ENCODE data around the gene NATD1. TPM values are rescaled to one million over a fixed set of nuclear protein-coding genes. Genes with fewer than 3 reads are reported as not detected.

Gene NATD1
- total and polyA plus RNA-seq, 11 donors, result 8.0 to 38.4 (median 18.7) TPM

- ATAC-seq, result no peak
- Histone ChIP-seq H3K4me1 (peaks cover 0 to 56% (median 26%) of the 10 kb centered on the region in 12 donors), H3K9me3 (no peaks in the 10 kb centered on the region), H3K4me3 (no peak overlapping the region), H3K27ac (peak overlapping the region in 5 of 12 donors; percentile 46 to 80 (median 64)), H3K36me3 (peaks cover 0 to 14% (median 0%) of the 10 kb centered on the region in 9 donors), H3K27me3 (no peaks in the 10 kb centered on the region)
- 79 to 86% (median 83%) methylated on average over 18 to 23 of the region's 23 CpGs for WGBS, 4 donors
- no peak for DNase-seq
- intact Hi-C loops (cut with DNase I), result loop anchor here in 4 of 10 donors (10.0 kb wide), 1 partner anchor 119 kb away; the partner anchor contains the start of gene DHRS7B (in 4 of the 4)
- TF ChIP-seq, protein P1, sequence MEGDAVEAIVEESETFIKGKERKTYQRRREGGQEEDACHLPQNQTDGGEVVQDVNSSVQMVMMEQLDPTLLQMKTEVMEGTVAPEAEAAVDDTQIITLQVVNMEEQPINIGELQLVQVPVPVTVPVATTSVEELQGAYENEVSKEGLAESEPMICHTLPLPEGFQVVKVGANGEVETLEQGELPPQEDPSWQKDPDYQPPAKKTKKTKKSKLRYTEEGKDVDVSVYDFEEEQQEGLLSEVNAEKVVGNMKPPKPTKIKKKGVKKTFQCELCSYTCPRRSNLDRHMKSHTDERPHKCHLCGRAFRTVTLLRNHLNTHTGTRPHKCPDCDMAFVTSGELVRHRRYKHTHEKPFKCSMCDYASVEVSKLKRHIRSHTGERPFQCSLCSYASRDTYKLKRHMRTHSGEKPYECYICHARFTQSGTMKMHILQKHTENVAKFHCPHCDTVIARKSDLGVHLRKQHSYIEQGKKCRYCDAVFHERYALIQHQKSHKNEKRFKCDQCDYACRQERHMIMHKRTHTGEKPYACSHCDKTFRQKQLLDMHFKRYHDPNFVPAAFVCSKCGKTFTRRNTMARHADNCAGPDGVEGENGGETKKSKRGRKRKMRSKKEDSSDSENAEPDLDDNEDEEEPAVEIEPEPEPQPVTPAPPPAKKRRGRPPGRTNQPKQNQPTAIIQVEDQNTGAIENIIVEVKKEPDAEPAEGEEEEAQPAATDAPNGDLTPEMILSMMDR (IDR thresholded peaks at IDR 0.05), result no peak
- TF ChIP-seq POLR2A (IDR thresholded peaks at IDR 0.05), result no peak
These were observed 9.5 kb downstream of the NATD1 start for GRCh38 chr17:21243516-21244303.

GRCh38 chr17:21242780-21243515, 10.3 kb downstream of the NATD1 start:
- H3K27ac ChIP-seq, result peak overlapping the region in 10 of 12 donors; percentile 37 to 80 (median 64)
- TF ChIP-seq, protein P1 (IDR thresholded peaks at IDR 0.05), result peak in 3 of 12 donors; percentile 11 to 30 (median 22)
- TF ChIP-seq POLR2A (IDR thresholded peaks at IDR 0.05), result no peak
- ATAC-seq, result peak; percentile 62 to 85 (median 72)
- no peak overlapping the region for H3K4me3 ChIP-seq
- no peaks in the 10 kb centered on the region for H3K9me3 ChIP-seq
- peaks cover 0 to 14% (median 0%) of the 10 kb centered on the region in 9 donors for H3K36me3 ChIP-seq
- intact Hi-C loops (cut with DNase I), result loop anchor here in 4 of 10 donors (10.0 kb wide), 1 partner anchor 118 kb away; the partner anchor contains the start of gene DHRS7B (in 4 of the 4)
- WGBS, 4 donors, result 64 to 77% (median 66%) methylated on average over 13 to 26 of the region's 26 CpGs
- H3K4me1 ChIP-seq, result peaks cover 0 to 48% (median 22%) of the 10 kb centered on the region in 12 donors
- no peaks in the 10 kb centered on the region for H3K27me3 ChIP-seq
- peak; percentile 59 to 80 (median 72) for DNase-seq

DNA sequence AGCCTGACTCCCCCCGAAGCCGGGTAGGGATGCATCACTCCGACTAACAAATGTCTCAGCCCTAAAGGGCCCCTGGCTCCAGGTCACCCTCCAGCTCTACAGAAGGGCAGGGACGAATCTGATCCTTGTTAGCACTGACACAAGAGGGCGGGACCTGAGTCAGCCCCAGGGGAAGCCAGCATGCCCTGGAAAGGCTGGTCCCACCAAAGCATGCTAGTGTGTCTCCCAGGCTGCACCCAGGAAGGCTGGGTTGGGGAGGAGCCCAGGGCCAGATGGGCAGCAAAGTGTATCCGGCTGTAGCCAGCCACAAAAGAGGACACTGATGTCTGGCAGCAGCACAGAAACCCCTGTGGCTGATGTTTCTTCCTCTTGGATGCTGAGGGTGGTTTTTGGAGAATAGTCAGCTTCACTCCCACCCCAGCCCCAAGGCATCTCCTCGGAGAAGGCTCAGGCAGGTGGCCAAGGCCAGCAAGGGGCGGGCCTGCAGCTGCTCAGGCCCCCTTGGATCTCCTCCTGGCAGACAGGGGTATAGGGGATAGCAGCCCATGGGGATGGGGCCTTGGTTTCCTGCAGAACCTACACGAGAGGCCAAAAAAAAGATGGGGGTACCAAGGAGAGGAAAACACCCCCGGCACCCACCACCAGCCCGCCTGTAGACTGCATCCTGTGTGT, 11.0 kb downstream of the NATD1 start:
- 69 to 78% (median 73%) methylated on average over 8 to 11 of the region's 11 CpGs for WGBS, 4 donors
- Histone ChIP-seq H3K36me3 (peaks cover 0 to 14% (median 0%) of the 10 kb centered on the region in 9 donors), H3K27ac (peak overlapping the region in 8 of 12 donors; percentile 37 to 80 (median 62)), H3K9me3 (no peaks in the 10 kb centered on the region), H3K4me1 (peaks cover 0 to 41% (median 20%) of the 10 kb centered on the region in 12 donors), H3K4me3 (no peak overlapping the region), H3K27me3 (no peaks in the 10 kb centered on the region)
- TF ChIP-seq, protein P1 (IDR thresholded peaks at IDR 0.05), result no peak
- no peak for TF ChIP-seq POLR2A (IDR thresholded peaks at IDR 0.05)
- no peak for DNase-seq
- intact Hi-C loops (cut with DNase I), result loop anchor here in 4 of 10 donors (10.0 kb wide), 1 partner anchor 117 kb away; the partner anchor contains the start of gene DHRS7B (in 4 of the 4)
- peak in 1 of 4 donors; percentile 0 for ATAC-seq
